Left forelimb (tissue), 1 donor: ENCODE results near the gene NABP2.

Experiments used
- DNase-seq: peaks from one replicate; pipeline ENCODE4 v3.0.0-alpha.2; 2018; ENCODE audit warnings: low spot score

NABP2 gene

DNA sequence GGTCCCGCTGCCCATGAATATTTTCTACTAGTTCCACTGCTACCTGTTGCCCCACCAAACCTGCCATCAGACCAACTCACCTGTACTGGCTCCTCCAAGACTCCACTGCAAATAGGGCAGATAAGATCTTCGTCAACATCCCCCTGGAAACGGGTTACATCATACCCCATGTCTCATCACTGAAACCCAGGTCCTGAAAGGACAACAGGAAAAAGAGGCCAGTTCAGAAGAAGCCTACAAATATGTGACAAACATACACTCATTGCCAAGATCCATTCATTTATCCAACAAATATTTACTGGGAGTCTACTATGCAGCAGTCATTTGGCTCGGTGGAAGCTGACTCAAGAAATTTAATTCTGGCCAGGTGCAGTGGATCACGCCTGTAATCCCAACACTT is 10.3 kb upstream of the NABP2 start:
- DNase-seq, result no peak

DNA sequence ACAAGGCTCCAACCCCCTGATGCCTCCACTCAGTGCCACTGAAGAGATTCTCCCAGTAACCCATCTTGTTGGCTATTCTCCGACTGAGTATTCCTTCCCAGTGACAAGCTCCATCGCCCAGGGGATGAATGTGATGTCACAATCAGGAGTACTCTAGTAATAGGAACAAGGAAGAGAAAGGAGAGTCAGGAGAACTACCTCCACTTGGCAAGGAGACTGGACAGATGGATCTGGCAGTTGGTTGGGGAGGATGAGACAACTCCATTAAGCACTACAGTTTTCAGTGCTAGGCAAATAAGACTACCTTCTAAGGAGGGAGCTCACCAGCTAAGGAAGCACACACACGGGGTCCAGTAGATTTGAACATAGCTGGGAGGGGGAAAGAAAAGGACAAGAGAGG is 7.7 kb upstream of the NABP2 start:
- DNase-seq, result no peak

DNA sequence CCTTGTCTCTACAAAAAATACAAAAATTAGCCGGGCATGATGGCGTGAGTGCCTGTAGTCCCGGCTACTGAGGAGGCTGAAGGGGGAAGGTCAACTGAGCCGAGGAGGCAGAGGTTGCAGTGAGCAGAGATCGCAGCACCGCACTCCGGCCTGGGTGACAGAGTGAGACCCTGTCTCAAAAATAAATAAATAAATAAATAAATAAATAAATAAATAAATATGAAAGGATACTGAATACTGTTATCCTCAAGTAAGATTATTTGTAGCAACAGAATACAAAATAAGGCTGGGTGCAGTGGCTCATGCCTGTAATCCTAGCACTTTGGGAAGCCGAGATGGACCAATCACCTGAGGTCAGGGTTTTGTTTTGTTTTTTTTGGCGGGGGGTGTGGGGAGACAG is 4.3 kb upstream of the NABP2 start:
- no peak for DNase-seq

DNA sequence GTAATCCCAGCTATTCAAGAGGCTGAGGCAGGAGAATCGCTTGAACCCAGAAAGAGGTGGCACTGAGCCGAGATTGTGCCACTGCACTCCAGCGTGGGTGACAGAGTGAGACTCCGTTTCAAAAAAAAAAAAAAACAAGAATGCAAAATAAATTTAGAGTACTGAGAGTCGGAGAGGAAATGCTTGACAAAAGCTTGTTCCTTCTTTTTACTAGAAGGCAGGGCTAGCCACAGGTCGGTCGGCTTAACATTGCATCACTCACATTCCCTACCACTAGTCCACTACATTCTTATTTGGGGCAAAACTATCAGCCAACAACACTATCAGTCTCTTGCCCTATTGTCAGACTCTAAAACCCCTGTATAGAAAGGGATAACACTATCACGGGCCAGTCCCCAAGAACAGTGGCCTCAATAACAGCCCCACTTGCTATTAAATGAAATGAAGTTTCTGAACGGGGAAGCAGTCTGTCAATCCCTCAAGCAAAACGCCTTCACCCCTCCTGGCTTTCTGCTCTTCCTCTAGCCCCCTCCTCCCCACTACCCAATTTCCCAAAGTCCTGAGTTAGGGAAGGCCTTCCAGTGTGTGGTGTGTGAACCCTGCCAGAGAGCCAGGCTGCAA is 3.4 kb upstream of the NABP2 start:
- no peak for DNase-seq

DNA sequence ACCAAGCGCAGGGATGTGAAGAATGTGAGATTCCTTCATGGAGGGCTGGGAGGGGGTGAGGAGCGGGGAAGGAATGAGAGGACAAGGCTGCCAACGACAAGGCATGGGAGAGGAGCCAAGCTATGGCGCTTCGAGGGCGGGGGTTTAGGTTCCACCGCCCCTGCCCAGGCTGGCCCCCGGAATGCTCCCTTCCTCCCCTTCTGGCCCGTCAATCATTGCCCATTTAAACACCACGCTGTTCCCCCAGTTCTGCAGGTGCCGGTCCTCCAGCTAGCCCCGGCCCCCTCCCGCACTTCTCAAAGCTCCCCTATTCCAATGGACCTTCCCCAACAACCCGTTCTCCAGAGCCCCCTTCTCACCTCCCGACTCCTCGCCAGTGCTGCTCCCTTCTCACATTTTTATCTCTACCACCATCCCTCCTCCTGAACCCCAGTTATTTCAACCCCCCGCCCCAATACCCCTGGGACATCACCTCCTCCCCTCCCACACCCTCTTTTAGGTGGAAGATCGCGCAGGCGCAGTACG is 2.8 kb upstream of the NABP2 start:
- DNase-seq, result peak; percentile 81

DNA sequence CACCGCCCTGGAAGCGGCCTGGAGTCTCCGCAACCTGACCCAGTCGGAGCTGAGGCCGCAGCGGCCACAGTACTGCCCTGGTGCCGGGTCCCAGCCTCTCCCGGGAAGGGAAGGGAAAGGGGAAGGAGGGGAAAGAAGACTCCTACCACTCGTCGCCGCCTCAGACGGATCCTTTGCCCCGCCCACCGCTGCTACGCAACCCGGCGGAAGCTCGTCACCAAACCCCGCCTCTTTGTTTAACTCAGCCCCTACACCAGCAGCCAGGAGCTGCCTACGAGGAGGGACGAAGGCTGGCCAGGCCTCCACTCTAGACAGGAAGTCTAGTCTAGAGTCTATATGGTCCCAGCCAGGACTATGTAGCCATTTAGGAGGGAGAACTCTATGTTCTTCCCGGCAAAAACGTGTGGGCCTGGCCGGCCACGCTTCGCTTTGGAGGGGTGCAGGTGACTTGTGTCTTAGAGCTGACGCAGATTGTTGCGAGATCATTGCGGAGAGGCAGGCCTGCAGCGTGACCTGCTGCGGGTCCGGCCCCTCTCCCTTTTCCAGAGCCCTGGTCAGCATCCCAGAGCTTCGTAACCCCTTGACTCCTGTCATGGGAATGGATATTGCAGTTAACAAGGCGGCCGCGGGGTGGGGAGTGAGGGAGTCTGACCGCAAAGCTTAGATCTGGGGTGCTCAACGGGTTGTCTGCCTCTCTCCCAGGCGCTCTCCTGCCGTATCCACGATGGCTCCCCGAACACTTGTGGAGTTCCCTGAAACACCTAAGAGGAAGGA is 2.2 kb upstream of the NABP2 start, which contains the start of gene RNF41:
Gene RNF41, minus strand, starts transcription at position 166 of the 774 bp plus-strand sequence. CDS start 7,875 bp downstream, outside the sequence.
- peak; percentile 98 for DNase-seq

DNA sequence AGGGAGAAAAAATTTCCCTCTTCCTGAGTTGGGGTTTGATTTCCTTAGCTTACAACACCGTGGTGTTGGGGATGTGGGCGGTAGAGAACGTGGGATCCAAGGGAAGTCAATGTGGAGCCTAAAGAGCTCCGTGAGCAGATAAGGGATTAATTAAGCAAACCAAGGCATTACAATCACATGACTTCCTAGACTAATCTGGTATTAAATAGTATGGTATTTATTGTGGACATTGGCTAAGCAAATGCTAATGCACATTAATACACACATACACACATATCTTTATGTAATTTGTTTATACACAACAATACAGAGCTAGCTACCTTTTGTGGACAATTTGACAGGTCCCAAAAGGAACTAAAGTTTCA is 1.6 kb upstream of the NABP2 start:
- DNase-seq, result no peak

DNA sequence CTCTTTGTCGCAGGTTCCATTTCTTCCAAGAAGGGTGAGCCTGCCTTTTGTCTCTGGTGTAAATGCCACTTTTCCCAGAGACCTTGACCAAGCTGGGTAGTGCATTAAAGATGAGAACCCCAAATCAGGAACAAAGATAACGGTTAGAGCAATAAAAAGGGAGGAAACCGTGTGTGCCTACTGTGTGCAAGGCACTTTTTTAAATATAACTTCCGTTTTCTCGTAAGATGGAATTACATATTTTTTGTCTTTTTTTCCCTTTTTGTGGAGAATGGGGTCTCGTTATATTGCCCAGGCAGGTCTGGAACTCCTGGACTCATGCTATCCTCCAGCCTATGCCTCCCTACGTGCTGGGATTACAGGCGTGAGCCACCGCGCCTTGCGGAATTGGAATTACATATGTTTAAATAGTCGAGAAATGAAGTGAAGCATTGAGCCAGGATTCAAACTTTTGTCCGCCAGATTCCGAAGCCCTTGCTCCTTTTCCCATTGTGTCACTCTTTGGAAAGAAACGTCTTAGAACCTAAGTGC is 506 bp upstream of the NABP2 start:
- no peak for DNase-seq

DNA sequence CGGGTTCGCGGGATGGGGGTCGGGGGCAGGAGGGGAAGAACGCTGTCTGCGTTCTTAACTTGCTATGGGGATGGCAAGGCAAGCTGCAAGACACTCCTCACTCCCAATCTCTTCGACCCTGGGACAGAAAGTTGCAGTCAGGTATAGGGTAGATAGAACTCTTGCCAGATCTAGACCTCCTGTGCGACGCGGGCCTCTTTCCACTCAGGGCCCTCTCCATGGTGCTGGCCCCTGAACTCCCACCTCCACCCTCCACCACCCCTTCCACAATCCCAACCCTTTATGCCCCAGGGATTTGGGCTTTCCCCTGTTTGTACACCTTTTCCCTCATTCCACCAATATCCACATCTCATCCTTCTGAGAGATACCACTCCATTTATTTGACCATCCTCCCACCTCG is 812 bp downstream of the NABP2 start:
- DNase-seq, result no peak

DNA sequence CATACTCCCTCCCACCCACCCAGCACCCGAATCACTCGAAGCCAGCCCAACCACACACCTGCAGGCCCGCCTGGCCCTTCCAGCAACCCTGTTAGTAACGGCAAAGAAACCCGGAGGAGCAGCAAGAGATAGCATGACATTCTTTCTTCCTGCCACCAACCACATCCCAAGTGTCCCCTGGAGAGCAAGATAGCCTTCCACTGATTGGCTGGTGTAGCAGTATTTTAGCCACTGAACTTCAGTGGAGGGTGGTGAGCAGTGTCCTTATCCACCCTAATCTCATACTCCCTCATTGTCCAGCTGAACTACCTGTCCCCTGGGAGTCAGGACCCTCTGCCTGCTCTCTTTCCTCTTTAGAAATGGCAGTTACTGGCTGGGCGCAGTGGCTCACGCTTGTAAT is 4.9 kb downstream of the NABP2 start:
- no peak for DNase-seq

DNA sequence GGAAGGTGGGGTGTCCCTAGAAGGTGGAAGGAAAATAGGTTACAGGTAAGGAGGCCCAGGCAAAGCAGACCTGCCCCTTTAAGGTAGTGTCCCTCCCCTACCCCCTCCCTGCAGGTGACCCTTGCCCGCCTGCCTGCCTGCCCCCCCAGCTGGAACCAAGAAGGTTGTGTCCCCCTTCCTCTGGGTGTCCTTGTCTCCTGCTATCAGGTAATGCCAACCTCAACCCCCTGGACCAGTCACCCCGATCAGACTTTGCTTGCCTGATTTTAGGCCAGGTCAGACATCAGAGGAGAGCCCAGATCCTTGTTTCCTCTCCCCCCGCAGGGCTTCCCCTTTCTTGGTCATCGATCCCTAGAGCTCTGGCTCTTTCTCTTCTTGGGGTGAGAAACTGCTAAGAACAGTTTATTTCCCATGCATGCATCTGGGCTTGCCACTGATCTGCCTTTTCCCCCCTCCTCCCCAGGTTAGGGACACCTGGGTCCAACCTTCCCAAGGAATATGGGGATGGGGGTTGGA is 5.8 kb downstream of the NABP2 start, which contains the start of gene SLC39A5:
Gene SLC39A5, plus strand, starts transcription at position 136 of the 516 bp plus-strand sequence. CDS start 1,224 bp downstream, outside the sequence.
- no peak for DNase-seq

DNA sequence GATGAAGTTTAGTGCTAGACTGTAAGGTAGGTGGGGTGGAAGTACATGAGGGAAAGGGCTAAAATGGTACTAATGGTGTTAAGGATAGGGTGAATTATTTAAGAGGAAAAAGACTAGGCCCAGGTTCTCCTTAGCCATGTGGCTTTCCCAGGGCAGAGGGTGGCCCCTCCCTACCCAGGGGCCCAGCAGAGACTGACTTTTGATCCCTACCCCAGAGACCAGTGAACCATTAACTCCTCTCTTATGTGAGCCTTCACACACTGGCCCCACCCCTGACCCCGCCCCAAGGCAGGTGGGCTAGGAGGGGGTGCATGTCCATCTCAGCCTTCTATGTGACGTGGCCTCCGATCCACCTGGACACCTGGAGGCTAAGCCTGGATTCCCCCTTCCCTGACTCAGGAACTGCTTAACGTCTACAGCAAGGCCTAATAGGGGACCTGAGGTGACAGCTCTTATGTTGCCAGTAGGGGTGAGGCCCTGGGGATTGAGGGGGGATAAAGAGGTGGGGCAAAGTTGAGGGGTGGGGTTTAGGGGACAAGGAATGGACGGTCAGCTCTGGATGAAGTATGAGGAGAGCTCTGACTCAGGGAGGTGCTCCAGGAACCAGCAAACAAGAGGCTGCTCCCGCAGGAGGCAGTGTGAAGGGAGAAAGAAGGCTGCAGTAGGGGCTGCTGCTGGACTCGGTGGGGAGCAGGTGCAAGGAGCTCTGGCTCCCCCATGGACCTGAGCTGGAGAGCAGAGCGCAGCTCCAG is 6.5 kb downstream of the NABP2 start:
- DNase-seq, result no peak

DNA sequence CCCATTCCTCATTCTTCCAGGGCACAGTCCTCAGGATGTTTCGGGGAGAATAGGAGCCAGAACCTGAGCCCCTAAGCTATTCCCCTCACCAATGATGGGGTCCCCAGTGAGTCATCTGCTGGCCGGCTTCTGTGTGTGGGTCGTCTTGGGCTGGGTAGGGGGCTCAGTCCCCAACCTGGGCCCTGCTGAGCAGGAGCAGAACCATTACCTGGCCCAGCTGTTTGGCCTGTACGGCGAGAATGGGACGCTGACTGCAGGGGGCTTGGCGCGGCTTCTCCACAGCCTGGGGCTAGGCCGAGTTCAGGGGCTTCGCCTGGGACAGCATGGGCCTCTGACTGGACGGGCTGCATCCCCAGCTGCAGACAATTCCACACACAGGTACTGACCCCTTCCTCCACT is 7.0 kb downstream of the NABP2 start:
- no peak for DNase-seq

DNA sequence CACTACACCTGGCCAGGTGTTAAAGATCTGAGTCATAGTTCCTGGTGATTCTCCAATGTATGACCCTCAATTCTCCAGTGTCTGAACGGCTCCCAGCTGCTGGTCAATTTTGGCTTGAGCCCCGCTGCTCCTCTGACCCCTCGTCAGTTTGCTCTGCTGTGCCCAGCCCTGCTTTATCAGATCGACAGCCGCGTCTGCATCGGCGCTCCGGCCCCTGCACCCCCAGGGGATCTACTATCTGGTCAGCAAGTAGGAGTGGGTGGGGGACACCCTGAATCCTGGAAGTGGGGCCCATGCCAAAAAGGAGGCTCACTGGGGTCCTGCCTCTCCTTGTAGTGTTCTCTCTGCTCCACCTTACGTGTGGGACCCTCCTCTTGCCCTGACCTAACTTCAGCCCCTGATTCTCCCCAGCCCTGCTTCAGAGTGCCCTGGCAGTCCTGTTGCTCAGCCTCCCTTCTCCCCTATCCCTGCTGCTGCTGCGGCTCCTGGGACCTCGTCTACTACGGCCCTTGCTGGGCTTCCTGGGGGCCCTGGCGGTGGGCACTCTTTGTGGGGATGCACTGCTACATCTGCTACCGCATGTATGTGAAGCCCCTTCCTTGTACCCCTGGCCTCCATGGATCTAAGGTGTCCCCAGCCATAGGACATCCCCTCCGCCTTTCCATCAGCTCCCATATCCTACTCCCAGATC is 10.7 kb downstream of the NABP2 start:
- no peak for DNase-seq

DNA sequence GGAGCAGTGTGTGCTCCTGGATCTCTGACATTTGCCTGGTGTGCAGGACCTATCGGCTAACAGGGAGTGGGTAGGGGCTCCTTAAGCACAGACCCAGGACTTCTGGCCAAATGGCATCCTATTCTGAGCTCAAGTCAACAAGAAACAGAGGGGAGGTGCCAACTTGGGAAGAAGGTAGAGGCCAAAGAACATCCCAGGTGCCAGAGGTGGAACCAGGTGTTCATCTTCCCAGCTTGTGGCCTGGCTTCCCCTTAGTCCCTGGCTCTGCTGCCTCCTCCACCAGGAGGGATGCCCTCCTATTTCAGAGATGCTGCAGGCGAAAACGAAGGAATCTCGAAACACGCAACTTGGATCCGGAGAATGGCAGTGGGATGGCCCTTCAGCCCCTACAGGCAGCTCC is 11.9 kb downstream of the NABP2 start:
- DNase-seq, result no peak

DNA sequence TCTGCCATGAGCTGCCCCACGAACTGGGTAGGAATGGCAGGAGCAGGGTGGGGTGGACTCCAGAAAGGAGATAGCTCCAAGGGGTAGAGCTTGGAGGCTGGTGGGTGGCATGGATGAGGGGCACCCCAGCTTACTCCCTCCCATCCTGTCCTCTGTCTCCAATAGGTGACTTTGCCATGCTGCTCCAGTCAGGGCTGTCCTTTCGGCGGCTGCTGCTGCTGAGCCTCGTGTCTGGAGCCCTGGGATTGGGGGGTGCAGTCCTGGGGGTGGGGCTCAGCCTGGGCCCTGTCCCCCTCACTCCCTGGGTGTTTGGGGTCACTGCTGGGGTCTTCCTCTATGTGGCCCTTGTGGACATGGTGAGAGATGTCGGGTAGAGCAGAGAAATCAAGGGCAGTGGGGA is 12.8 kb downstream of the NABP2 start:
- no peak for DNase-seq

DNA sequence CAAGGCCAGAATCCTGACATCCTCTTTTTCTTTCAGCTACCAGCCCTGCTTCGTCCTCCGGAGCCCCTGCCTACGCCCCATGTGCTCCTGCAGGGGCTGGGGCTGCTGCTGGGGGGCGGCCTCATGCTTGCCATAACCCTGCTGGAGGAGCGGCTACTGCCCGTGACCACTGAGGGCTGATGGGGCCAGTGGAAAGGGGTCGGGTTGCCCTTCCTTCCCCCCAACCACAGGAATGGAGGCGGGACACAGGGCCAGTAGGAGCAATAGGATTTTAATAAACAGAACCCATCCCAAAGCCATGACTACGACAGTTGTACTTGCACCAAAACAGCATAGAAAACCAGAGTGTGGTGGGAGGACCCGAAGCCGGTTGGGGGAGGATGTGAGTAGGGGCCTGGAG is 13.4 kb downstream of the NABP2 start:
- DNase-seq, result no peak

DNA sequence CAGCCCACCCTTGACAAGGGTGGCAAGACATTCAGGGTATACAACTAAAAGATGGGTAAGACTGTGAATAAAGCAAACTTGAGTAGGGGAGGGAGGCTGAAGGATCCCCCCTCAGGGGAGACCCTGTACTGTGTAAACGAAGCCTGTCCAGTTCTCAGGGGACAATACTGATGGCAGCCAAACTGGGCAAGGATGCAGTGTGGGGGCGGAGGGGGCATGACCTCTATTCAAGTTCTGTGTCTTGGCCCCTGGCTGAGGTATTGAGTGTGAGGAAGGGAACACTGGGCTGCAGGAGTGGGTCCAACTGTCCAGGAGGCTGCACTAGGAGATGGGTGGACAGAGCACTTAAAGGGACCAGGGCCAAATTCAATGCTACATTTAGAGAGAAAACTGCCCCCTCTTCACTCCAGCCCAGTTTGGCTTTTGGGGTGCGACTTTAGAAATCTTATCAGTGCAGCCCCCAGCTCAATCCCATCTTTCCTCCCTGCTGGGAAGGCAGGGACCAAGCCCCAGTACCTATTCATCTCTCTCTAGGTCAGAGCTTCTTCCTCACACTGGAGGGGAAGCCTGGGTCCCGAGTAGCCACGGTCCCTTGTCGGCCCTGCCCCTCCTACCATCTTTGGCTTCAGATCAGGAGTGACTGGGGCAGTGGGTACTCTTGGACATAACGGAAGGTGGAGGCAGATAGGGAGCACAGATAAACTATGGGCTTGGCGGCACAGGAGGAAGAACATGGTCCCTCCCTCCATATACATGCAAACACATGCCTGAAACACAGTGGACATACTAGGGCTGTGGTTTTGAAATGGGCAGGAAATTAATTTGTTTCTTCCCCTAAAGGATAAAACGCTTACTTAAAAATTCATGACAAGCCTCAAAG is 17.5 kb downstream of the NABP2 start:
- DNase-seq, result no peak

DNA sequence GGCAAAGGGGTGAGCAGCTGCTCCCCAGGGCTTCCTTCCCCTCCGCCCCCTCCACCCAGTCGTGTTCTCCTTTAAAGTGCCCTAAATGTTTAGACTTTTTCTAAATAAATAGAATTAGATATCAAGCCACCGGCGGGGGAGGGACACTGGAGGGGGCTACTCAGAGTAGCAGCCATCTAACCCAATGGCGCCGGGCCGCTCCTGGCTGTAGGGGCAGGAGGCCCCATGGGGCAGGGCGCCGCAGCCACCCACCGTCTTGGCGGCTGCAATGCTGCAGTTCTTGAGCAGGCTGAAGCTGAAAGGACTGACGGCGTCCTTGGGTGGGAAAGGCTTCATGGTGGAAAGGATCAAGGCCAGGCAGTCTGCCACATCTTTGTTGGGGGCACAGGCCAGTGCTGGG is 18.8 kb downstream of the NABP2 start:
- DNase-seq, result no peak

DNA sequence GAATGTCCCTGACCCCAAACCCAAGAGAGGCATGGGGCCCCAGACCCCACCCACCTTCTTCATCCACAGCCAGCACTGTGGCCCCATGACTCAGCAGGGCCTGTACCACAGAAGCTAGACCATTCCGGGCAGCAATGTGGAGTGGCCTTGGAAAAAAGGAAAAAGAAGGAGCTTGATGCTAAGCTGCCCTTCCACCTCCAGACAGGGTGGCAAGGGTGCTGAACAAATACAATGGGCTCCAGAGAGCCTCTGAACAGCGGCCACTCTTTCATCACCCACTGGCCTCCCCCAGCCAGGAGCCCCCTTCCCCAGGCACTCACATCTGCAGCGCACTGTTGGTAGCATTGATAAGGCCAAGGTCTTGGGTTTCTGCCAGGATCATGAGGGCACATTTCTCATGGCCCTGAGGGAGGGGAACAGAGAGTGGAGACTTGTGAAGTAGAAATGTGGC is 19.6 kb downstream of the NABP2 start:
- DNase-seq, result no peak

DNA sequence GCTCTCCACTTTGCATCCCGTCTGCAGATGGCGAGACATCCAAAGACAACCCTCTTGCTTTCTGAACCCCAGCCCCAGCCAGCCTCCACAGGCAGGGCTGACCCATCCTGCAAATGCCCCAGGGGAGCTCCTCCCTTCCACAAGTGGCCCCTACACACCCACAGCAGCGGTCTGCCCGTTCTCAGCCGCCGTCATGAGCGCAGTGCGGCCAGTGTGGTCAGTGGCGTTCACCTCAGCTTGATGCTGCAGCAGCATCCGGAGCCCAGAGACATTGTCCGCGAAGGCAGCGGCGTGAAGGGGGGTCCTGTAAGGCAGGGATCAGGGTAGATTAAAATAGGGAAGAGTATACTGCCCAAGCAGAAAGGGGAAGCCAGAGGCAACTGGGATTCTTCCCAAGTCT is 20.4 kb downstream of the NABP2 start:
- DNase-seq, result no peak
